Thoracic aorta (tissue), 2 donors: ENCODE measurements around the gene ANO3. TPM values are rescaled to one million over a fixed set of nuclear protein-coding genes. Genes with fewer than 3 reads are reported as not detected.

ENCODE experiments used
- ATAC-seq: fragments of 150-250 bp; one replicate; pipeline ENCODE4 v1.8.0; 2017; ENCODE audit warnings: low read depth; ENCODE audit not compliant: insufficient number of reproducible peaks, low FRiP score
- DNase-seq: peaks from one replicate; pipeline ENCODE4 v3.0.0-alpha.2; 2020; ENCODE audit warnings: low spot score
- H3K27ac ChIP-seq, 2 donors: fragments of 200-600 bp; sonication (generic); 1 replicate in 1 of 2; 2 replicates in 1 of 2; pipeline ENCODE4 v1.5.1; 2016; ENCODE audit warnings: mild to moderate bottlenecking in 2 of 2, moderate library complexity in 2 of 2
- H3K27me3 ChIP-seq: fragments of 200-600 bp; sonication (generic); replicated peaks from 2 replicates; pipeline ENCODE4 v1.6.0; 2016; ENCODE audit warnings: mild to moderate bottlenecking; ENCODE audit not compliant: insufficient read depth
- H3K36me3 ChIP-seq: fragments of 200-600 bp; sonication (generic); one replicate; pipeline ENCODE4 v1.5.1; 2016
- H3K4me1 ChIP-seq, 2 donors: fragments of 200-600 bp; sonication (generic); 1 replicate in 1 of 2; 2 replicates in 1 of 2; pipeline versions ENCODE4 v1.5.1 to v1.6.0; 2016; ENCODE audit warnings: low read depth in 2 of 2, mild to moderate bottlenecking in 1 of 2; ENCODE audit not compliant: control insufficient read depth in 1 of 2
- H3K4me3 ChIP-seq: fragments of 200-600 bp; sonication (generic); 2 replicates; pipeline ENCODE4 v1.5.1; 2016; ENCODE audit warnings: mild to moderate bottlenecking
- H3K9me3 ChIP-seq: fragments of 200-600 bp; sonication (generic); 2 replicates; pipeline ENCODE4 v1.5.1; 2016
- total RNA-seq, 2 donors: library from RNA; depleted of rRNA; stranded (reverse); fragments of >200 nt; gene quantifications; one replicate each; pipeline versions ENCODE4 v1.1.0 to v1.2.3, GENCODE V29; 2016
- TF ChIP-seq, protein P1 (sequence below): fragments of 200-600 bp; sonication (generic); IDR thresholded peaks from one replicate; pipeline ENCODE4 v1.5.1; 2019; ENCODE audit warnings: antibody characterized with exemption

Gene ANO3
- 10 to 100 TPM in 1 of 2 donors, under 1 TPM in 1; 0.71 to 13.4 TPM for total RNA-seq

DNA sequence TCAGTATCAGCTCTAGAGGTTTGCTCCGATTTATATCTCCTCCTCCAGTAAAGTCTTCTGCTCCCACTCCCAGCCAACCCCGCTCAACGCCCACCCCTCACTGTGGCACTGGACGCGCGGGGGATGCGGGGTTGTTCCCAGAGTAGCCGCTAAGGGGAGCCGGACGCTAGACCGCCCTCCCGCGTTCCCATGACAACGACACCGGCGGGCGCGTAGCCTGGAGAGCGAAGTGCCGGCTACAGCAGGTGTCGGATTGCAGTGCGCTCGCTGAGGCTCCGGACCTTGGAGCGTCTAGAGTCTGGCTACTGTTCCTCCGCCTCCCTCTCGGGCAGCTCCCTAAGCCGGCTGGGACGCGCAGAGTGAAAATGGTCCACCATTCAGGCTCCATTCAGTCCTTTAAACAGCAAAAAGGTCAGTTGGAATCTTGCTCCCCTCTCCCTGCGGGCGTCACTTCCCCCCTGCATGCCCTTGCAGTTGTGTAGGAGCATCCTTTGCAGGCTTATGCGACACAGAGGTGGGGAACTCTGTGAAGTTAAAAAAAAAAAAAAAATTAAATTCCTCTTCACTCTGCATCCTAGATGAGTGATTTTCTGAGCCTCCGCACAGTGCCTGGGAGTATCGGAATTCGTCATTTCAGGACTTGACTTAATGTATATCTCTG is at the start of gene ANO3:
Gene ANO3, plus strand, starts transcription at position 220 of the 661 bp plus-strand sequence. Its CDS starts 146 bp downstream, at position 366.
- peak within 1 kb of the TSS; percentile 54 for H3K4me3 ChIP-seq

DNA sequence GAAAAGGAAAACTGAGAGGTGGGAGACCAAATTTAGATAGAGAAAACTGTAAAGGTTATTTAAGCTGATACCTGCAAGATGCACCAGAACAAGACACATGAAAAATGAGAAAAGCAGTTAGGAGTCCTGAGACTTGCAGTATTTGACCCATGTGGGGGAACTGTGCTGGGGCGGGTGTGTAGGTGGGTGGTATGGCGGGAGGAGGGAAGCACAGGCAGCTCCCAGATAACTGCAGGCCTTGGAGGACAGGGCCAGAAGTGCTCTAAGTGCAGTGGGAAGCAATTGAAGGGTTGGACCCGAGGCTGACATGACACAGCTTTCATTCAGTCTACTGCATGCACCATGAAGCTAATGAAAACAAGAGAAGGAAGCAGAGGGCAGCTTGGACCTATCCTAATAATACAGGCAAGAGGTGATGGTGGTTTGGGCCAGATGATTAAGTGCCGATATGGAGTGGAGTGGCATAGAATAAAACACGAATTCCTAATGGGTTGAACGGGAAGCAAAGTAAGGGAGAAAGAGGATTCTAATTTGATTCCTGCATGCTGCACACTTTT is 48.0 kb upstream of the ANO3 start:
- Histone ChIP-seq H3K9me3 (no peaks in the 10 kb centered on the region), H3K27me3 (no peaks in the 10 kb centered on the region), H3K27ac (no peak overlapping the region), H3K4me1 (no peaks in the 10 kb centered on the region), H3K4me3 (no peak overlapping the region), H3K36me3 (no peaks in the 10 kb centered on the region)
- TF ChIP-seq, protein P1, sequence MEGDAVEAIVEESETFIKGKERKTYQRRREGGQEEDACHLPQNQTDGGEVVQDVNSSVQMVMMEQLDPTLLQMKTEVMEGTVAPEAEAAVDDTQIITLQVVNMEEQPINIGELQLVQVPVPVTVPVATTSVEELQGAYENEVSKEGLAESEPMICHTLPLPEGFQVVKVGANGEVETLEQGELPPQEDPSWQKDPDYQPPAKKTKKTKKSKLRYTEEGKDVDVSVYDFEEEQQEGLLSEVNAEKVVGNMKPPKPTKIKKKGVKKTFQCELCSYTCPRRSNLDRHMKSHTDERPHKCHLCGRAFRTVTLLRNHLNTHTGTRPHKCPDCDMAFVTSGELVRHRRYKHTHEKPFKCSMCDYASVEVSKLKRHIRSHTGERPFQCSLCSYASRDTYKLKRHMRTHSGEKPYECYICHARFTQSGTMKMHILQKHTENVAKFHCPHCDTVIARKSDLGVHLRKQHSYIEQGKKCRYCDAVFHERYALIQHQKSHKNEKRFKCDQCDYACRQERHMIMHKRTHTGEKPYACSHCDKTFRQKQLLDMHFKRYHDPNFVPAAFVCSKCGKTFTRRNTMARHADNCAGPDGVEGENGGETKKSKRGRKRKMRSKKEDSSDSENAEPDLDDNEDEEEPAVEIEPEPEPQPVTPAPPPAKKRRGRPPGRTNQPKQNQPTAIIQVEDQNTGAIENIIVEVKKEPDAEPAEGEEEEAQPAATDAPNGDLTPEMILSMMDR = no peak
- DNase-seq = no peak
- no peak for ATAC-seq

More for the DNA sequence above, at the start of gene ANO3:
- H3K4me1 ChIP-seq = peaks cover 0 to 10% of the 10 kb centered on the region in 2 donors
- TF ChIP-seq, protein P1 = peak; percentile 40
- no peaks in the 10 kb centered on the region for H3K27me3 ChIP-seq
- no peaks in the 10 kb centered on the region for H3K9me3 ChIP-seq
- no peak within 1 kb of the TSS for H3K27ac ChIP-seq
- no peak for DNase-seq
- H3K36me3 ChIP-seq = no peaks in the 10 kb centered on the region
- ATAC-seq = no peak

DNA sequence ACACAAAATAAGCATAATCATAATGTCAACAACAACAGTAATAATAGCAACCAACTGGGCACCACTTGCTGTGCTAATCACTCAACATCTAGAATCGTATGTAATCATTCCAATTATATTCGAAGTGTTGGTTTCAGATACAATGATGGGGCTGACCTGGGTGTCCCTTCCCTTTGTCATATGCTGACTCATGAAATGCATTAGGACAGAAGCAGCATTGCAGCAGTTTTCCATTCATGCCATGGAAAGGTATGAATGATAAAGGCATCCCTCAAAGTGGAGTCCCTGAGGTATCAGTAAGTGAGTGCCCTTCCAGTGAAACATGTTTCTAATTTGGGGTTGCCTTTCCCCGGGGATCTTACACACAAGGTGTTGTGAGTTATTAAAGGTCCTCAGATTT is 46.3 kb upstream of the ANO3 start:
- H3K4me1 ChIP-seq = no peaks in the 10 kb centered on the region
- ATAC-seq (no peak), DNase-seq (no peak)
- TF ChIP-seq, protein P1 = no peak
- no peaks in the 10 kb centered on the region for H3K27me3 ChIP-seq
- H3K27ac ChIP-seq = no peak overlapping the region
- H3K9me3 ChIP-seq = no peaks in the 10 kb centered on the region
- no peak overlapping the region for H3K4me3 ChIP-seq
- H3K36me3 ChIP-seq = no peaks in the 10 kb centered on the region

DNA sequence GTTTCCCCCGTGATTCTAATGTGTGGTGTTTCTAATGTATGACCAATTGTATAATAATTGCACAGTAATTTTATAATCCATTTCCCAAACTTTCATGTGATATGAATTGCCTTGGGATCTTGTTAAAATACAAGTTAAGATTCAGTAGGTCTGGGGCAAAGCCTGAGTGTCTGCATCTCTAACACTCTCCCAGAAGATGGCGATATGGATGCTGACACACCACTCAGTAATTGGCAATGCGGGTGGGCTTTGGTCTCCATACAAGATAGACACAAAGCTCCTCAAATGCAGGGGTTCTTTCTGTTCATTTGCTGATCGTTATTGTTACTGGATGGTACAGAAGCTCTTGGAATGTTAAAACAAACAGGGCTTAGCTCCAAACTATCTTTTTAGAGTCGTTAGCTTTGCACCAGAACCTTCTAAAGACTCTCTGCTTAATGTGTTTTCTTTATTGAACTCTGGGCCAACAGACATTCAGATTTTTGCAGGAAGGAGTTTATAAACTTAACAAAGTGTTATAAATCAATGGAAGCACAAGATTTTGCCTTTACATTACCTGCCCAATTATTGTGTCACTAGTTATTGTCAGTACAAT is 45.4 kb upstream of the ANO3 start:
- Histone ChIP-seq H3K4me1 (no peaks in the 10 kb centered on the region), H3K4me3 (no peak overlapping the region), H3K36me3 (no peaks in the 10 kb centered on the region), H3K9me3 (no peaks in the 10 kb centered on the region), H3K27ac (no peak overlapping the region), H3K27me3 (no peaks in the 10 kb centered on the region)
- DNase-seq (no peak), ATAC-seq (no peak)
- TF ChIP-seq, protein P1 = no peak

DNA sequence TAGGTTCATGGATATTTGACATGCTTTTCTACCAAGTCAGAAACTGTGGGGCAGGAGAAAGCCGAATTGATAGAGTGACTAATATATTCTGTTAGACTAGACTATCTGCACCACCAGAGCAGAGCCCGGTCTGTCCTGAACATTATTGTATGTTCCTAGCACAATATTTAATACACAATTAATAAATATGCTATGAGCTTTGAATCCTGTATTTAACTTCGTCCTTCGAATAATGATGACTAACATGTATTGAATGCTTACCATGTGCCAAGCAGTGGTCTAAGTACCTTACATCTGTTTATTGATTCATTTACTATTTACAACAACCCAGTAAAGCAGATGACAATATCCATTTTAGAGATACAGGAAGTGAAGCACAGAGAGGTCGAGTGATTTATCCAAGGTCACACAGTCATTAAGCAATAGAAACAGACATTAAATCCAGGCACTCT is 44.8 kb upstream of the ANO3 start:
- ATAC-seq (no peak), DNase-seq (no peak)
- Histone ChIP-seq H3K4me3 (no peak overlapping the region), H3K36me3 (no peaks in the 10 kb centered on the region), H3K9me3 (no peaks in the 10 kb centered on the region), H3K4me1 (no peaks in the 10 kb centered on the region), H3K27ac (no peak overlapping the region), H3K27me3 (no peaks in the 10 kb centered on the region)
- TF ChIP-seq, protein P1 = no peak
